GM21367 (cell line): ENCODE data around the gene ARSA.
A peak's percentile ranks its signal among the peaks of the same experiment; 100 is the strongest.

Experiments
- ATAC-seq: cut with Tn5 transposase; IDR thresholded peaks from one replicate; pipeline ENCODE4 v1.9.1; 2021; ENCODE audit not compliant: unreplicated experiment

The ARSA gene

DNA sequence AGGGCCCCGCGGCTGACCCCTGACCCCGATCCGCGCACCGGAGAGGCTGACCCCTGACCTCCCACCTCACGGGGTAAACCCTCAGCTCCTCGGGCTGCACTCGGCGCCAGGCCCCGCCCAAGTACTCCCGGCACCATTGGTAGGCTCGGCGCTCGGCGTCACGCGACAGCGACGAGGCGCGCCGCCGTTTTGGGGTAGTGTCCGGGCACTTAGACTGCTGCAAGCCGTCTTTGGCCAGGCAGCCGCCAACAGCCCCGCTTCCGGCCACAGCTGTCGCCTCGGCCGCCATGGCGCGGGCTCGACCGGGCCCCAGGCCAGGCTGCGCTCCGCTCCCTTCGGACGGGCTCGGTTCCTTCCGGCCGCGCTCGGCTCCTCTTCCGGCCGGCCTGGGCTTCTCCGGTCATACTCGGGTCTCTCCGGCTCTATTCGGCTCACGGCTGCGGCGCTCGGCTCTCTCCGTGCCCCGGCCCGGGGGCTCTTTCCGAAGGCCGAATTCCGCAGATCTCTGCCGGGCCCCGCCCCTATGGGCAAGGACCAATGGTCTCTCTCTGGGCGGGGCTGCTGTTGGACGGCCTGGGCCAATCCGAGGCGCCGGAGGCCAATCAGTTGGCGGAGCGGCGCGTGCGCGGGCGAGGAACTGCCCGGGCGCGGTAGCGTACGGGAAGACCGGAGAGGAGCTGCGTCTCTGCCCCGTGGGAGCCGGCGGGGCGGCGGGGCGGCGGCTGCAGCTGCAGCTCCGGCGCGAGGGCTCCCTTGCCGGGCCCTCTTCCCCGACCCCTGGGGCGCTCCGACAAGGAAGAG is 45.3 kb downstream of the ARSA start, which contains the start of gene CHKB:
TSS of gene CHKB (minus strand) at position 357 of the 801 bp plus-strand sequence. CDS start at position 289, 68 bp downstream.
- ATAC-seq: peak; percentile 79

DNA sequence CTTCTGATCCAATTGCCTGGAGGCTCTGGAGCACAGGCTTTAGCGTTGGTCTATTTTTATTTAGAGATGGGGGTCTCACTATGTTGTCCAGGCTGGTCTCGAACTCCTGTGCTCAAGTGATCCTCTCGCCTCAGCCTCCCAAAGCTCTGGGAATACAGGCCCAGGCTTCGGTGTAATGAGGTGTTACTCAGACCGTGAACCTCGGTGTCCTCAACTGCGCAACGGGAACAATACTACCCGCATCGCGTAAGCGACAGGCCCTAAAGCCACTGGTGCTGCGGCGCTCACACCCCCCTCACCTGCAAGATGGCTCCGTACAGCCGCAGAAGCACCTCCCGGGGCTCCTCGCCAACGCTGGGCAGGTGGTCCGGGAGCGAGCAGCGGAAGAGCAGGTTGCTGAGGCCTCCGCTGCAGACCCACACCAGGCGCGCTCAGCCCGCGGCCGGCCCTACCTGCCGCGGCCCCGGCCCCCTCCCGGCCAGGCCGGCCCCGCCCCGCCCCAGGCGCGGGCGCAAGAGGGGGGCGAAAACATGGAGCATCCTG is 45.9 kb downstream of the ARSA start:
- ATAC-seq: peak; percentile 2

DNA sequence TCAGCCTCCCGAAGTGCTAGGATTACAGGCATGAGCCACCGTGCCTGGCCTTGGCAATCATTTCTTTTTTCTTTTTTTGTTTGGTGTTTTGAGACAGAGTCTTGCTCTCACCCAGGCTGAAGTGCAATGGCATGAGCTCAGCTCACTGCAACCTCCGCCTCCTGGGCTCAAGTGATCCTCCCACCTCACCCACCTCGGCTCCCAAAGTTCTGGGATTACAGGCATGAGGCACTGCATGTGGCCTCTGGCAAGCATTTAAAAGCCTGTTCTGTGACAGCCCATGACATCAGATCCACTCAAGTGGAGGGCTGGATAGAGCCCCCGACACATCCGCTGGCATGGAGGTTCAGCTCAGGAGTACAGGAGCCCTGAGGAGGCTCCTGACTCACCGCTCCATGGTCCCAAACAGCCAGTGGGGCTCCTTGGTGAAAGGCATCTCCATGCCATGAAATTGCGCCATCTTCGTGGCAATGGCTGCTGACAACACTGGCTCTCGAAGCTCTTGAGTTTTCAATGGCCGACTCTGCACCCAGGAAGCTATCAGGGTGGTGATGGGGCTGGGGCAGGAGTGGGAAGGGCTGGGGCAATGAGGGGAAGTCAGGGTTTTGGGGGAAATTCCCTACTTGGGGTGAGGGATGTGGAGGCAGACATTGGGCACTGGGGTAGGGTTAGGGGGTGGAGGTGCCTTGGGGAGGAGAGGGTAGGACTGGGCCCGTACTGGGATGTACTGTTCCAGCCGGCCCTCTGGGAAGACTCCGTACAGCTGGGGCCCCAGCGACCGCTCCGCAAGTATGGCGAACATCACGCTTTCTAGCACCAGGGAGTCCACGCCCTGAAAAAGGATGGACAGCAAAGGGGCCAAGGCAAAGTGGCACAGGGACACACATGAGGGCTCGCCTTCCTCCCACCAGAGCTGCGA is 46.7 kb downstream of the ARSA start:
- ATAC-seq: no peak

DNA sequence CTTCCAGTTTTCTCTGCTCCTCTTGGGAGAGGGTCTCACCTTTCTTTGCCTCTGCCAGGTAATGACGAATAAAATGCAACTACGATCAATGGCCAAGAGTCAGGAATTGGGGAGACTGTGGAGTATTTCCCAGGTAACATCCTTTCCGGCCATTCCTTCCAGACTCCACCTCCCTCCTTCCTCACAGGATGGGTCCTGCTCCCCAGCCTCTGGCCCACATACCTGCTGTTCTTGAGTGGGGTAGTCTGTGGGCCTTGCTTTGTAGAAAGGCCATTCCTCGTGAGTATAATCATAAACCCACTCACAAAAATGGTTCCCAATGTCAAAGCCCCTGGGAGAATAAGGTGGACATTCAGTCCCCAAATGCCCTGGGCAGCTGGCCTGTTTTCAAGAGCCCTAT is 48.2 kb downstream of the ARSA start:
- ATAC-seq: no peak

DNA sequence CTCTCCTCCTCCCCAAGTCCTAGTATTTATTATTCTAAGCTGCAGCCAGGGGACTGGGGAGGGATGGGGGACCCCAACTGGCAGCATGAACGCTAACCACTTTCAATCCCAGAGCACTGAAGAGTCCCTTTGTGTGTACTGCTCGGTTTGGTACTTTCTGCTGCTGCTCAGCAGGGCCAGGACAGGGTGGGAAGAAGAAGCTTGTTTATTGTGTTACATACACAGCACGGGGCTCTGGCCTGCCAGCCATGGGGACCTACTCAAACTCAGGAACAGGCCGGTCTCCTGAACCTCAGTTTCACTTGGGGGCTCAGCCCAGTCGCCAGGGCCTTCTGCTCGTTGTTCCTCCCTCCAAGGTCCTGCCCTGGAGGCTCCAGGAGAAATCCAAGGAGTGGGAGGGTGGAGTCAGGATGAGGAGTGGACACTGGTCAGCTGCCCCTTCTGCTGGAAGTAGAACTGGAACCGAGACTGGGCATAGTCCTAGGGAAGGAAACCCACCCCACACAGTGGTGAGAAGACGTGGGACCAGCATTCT is 49.1 kb downstream of the ARSA start:
- ATAC-seq: no peak

DNA sequence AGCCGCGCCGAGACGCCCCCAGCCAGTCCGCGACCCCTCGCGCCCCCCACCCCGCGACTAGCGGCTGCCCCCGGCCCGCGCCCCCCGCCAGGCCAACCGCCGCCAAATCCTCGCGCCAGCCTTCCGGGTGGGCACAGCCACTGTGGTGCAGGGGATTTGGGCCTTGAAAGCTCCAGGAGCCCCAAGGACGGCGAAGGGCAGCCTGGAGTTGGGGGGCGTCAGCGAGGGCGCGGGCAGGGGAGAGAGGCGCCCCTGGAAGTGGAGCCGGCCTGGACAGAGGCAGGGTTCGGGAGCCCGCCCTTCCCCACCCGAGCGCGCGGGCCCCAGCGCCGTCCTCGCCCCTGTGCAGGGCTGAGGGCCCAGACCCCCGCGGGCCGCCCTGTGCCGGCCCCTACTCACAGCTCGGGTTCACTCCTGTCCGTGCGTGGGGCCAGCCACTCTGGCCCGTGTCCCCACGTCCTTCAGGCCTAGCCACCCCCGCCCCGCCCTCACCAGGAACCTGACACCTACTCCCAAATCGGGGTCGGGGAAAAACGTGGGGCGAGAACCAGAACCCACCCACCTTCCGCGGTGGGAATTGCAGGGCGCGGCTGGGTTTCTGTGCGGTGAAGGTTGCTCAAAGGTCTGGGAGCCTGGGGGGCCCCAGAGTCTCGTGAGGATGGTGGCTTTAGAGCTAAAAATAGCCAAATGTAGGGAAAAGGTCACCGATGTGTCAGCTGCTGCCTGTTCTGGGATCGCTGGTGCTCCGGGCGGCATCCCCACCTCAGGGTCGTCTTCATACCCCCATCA is 49.8 kb downstream of the ARSA start, which contains the start of gene CPT1B:
TSS of gene CPT1B (minus strand) at position 441 of the 789 bp plus-strand sequence. CDS start 512 bp downstream, outside the sequence.
- ATAC-seq: no peak

DNA sequence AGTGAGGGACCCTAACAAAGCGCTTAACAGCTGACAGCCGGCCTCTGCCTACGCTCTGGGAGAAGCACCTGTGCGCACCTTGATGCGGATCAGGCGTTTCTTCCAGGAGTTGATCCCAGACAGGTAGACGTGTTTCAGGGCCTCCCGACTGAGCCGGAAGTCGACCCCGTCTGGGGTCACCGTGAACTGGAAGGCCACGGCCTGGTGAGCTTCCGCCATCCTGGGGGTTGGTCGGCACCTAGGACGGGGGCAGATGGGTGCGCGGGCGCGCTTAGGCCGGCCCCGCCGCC is 50.3 kb downstream of the ARSA start:
- no peak for ATAC-seq

DNA sequence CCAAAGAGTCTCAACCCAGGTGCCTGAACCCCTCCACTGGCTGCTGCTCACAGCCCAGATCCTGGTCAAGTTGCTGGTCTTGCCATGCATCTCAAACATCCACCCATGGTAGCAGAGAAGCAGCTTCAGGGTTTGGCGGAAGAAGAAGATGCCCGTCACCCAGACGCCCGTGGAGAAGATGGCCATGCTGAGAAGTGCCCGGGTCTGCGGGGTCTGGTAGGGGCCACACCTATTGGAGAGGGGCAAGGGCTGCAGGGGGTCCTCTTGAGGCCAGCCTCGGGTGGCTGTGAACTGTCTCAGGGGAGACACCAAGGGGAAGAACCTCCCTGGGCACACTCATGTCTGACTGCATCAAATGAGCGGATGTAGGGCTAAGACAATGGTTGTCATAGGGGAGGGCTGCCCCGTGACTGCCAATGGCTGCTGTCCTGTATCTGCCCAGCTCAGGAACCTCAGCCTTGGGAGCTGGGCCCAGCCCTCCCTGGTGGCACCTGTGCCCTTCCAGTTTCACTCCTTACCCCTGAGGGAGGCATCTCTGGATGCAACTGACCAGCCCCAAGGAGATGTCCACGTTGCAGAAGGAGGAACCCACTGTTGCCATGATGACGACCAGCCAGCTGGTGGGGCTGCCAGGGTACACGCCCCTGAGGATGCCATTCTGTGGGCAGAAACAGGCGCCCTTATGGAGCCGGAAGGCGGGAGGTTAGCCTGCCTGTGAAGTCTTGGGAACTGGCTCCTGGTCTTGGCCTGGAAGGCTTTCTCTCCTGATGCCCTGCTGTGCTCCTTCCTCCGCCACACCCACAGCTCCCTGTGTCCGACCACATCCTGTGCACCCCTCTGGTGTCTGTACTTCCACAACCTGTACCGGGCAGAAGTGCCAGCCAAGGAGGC is 50.9 kb downstream of the ARSA start:
- no peak for ATAC-seq

DNA sequence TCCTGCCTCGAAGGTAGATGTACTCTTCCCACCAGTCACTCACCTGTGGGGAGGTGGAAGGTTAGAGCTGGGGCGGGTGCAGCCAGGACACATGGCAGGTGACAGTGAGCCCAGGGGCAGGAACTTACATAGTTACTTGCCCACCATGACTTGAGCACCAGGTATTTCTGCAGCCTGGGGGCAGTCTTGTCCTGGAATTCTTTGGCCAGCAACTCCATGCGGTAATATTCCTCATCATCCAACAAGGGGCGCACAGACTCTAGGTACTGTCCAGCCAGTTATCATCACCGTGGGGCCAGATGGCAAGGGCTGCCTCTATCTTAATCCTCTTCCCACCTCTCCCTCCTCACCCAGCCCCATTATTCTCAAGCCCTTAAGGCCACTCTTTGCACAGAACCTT is 51.9 kb downstream of the ARSA start:
- no peak for ATAC-seq

DNA sequence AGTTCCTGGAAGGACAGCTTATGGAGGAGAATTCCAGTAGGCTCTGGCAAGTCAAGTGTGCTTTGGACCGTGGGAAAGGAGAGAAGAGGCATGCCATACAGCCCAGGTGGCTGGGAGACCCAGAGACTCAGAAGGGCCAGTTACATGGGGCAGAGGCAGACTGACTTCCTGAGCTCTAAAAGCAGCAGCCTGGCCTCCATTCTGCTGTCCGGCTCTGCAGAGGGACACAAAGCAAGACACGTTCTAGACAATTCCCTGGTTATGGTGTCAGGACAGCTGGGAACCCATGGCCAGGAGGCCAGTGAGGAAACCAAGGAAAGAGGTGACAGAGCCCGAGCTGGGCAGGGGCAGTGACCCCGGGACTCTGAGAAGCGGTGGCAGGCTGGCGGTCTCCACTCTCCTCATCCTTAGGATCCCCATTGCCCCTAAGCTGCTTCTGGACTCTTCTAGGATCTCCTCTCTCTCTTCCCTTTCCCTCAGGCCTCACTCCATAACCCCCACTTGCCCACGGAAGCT is 52.5 kb downstream of the ARSA start:
- ATAC-seq: no peak
